Measurements from ENCODE around the gene C1orf167.

Gene C1orf167

GRCh38 chr1:11786168-11786567 lies 24.2 kb downstream of the C1orf167 start:
- no peak for DNase-seq

GRCh38 chr1:11787251-11787803 lies 25.3 kb downstream of the C1orf167 start:
- no peak for DNase-seq

GRCh38 chr1:11787804-11788436 lies 25.9 kb downstream of the C1orf167 start:
- no peak for DNase-seq

GRCh38 chr1:11788549-11789053 lies 26.6 kb downstream of the C1orf167 start:
- DNase-seq = no peak

GRCh38 chr1:11789126-11790067 lies 27.4 kb downstream of the C1orf167 start:
- no peak for DNase-seq

- DNase-seq = no peak
Observed at GRCh38 chr1:11790101-11790879, 28.3 kb downstream of the C1orf167 start.

- no peak for DNase-seq
Observed at GRCh38 chr1:11790880-11791715, 29.1 kb downstream of the C1orf167 start.

GRCh38 chr1:11792106-11792505 lies 30.1 kb downstream of the C1orf167 start:
- no peak for DNase-seq

- no peak for DNase-seq
Observed at GRCh38 chr1:11793819-11794218, 31.8 kb downstream of the C1orf167 start.

- DNase-seq = no peak
Observed at GRCh38 chr1:11794446-11795237, 32.6 kb downstream of the C1orf167 start.

- no peak for DNase-seq
Observed at GRCh38 chr1:11795238-11795890, 33.4 kb downstream of the C1orf167 start.

- no peak for DNase-seq
Observed at GRCh38 chr1:11796036-11796828, 34.2 kb downstream of the C1orf167 start.

GRCh38 chr1:11797525-11798216 lies 35.7 kb downstream of the C1orf167 start:
- no peak for DNase-seq

GRCh38 chr1:11799099-11799498 lies 37.1 kb downstream of the C1orf167 start:
- DNase-seq = no peak

- no peak for DNase-seq
Observed at GRCh38 chr1:11799896-11800295, 37.9 kb downstream of the C1orf167 start.

GRCh38 chr1:11800391-11800755 lies 38.4 kb downstream of the C1orf167 start:
- no peak for DNase-seq

- DNase-seq = no peak
Observed at GRCh38 chr1:11800756-11801433, 38.9 kb downstream of the C1orf167 start.

GRCh38 chr1:11802616-11802972 lies 40.6 kb downstream of the C1orf167 start:
- no peak for DNase-seq
